K562 (cell line): ENCODE data around the gene VSNL1. TPM values are rescaled to one million over a fixed set of nuclear protein-coding genes. Genes with fewer than 3 reads are reported as not detected.

ENCODE experiments used
- ATAC-seq: fragments of 200-7000 bp; cut with Tn5 transposase; 3 replicates; pipeline ENCODE4 v1.9.1; 2020; ENCODE audit warnings: moderate library complexity
- BruUV-seq: library from RNA; stranded (reverse); fragments of 400-500 nt; replicated peaks from 2 replicates; lab custom pipeline; 2021; lab: Mats Ljungman, UMichigan
- CTCF ChIA-PET: fragments of 300-600 bp; formaldehyde crosslinking; extraction: SDS; loops from one replicate; lab custom pipeline; 2021; ENCODE audit warnings: low intra/inter-chr PET ratio; lab: Yijun Ruan, JAX
- POLR2A ChIA-PET: fragments of 300-600, 350-650 bp; sonication (Branson Sonifier 250); formaldehyde crosslinking; extraction: SDS; loops from one replicate; lab custom pipeline; 2021; ENCODE audit warnings: antibody characterized with exemption, inconsistent platforms; lab: Yijun Ruan, JAX
- DNase-seq, 4 experiments: peaks; one replicate each; pipeline versions ENCODE4 v3.0.0 to v3.0.0-alpha.2; 2011 to 2018; ENCODE audit warnings: low spot score in 3 of 4, mixed read lengths in 3 of 4; ENCODE audit errors: extremely low read depth in 1 of 4
- FAIRE-seq: peaks from 2 replicates; lab custom pipeline; 2011; peaks lifted over from hg19 to GRCh38; lab: Jason Lieb, UNC
- H2AFZ ChIP-seq: 2 replicates; pipeline ENCODE4 v1.6.0; 2011; ENCODE audit warnings: low read depth, low read length, control low read depth, inconsistent platforms
- H3K27ac ChIP-seq: fragments of 200-600 bp; 3 replicates; pipeline ENCODE4 v1.8.0; 2011; ENCODE audit warnings: low read depth, mild to moderate bottlenecking, control low read depth, inconsistent platforms, low read length, moderate library complexity, mixed read lengths; ENCODE audit errors: extremely low read depth
- H3K27me3 ChIP-seq, 2 experiments: fragments of 300-600 bp in 1 of 2; 2 replicates in 1 of 2; 3 replicates in 1 of 2; pipeline versions ENCODE4 v1.6.0 to v1.8.0; 2011; ENCODE audit warnings: inconsistent platforms in 2 of 2, low read length in 2 of 2, mild to moderate bottlenecking in 1 of 2, mixed read lengths in 1 of 2, moderate library complexity in 1 of 2; ENCODE audit not compliant: control insufficient read depth in 2 of 2, insufficient read depth in 2 of 2
- H3K36me3 ChIP-seq: fragments of 300-600 bp; 3 replicates; pipeline ENCODE4 v1.8.0; 2011; ENCODE audit warnings: mild to moderate bottlenecking, low read length, inconsistent platforms; ENCODE audit not compliant: control insufficient read depth, insufficient read depth
- H3K4me1 ChIP-seq, 2 experiments: fragments of 200-600 bp in 1 of 2; replicated peaks in 1 of 2; 2 replicates in 1 of 2; 3 replicates in 1 of 2; pipeline versions ENCODE4 v1.5.1 to v1.8.0; 2011; ENCODE audit warnings: inconsistent platforms in 2 of 2, low read length in 2 of 2, mild to moderate bottlenecking in 1 of 2, mixed read lengths in 1 of 2, moderate library complexity in 1 of 2; ENCODE audit not compliant: control insufficient read depth in 2 of 2, insufficient read depth in 2 of 2
- H3K4me2 ChIP-seq: 2 replicates; pipeline ENCODE4 v1.6.1; 2011; ENCODE audit warnings: low read length, control low read depth, inconsistent platforms, mixed read lengths; ENCODE audit not compliant: insufficient read depth
- H3K4me3 ChIP-seq: fragments of 200-600 bp; sonication (generic), shearing (Covaris generic); 2 replicates; pipeline ENCODE4 v1.5.1; 2016; ENCODE audit warnings: control low read depth, inconsistent platforms
- H3K79me2 ChIP-seq: fragments of 200-600 bp; 3 replicates; pipeline ENCODE4 v1.8.0; 2011; ENCODE audit warnings: low read length, inconsistent platforms; ENCODE audit not compliant: control insufficient read depth, insufficient read depth
- H3K9ac ChIP-seq, 2 experiments: 2 replicates each; pipeline versions ENCODE4 v1.6.0 to v1.6.1; 2011; ENCODE audit warnings: low read depth in 2 of 2, low read length in 2 of 2, control low read depth in 1 of 2, inconsistent platforms in 1 of 2, mild to moderate bottlenecking in 1 of 2, mixed read lengths in 1 of 2; ENCODE audit not compliant: insufficient read depth in 1 of 2
- H3K9me1 ChIP-seq: one replicate; pipeline ENCODE4 v1.6.0; 2011; ENCODE audit warnings: inconsistent platforms, mild to moderate bottlenecking, low read length, moderate library complexity; ENCODE audit not compliant: control insufficient read depth, insufficient read depth
- H3K9me3 ChIP-seq: replicated peaks from 2 replicates; pipeline ENCODE4 v1.5.1; 2011; ENCODE audit warnings: low read depth, low read length, inconsistent platforms; ENCODE audit not compliant: control insufficient read depth, insufficient read depth
- H4K20me1 ChIP-seq: replicated peaks from 2 replicates; pipeline ENCODE4 v1.6.1; 2011; ENCODE audit warnings: low read length, inconsistent platforms, mixed read lengths; ENCODE audit not compliant: control insufficient read depth, insufficient read depth
- ARID2 ChIP-seq: fragments of 450-650 bp; IDR thresholded peaks from 2 replicates; pipeline ENCODE4 v1.6.1; 2017; ENCODE audit warnings: antibody characterized with exemption, mild to moderate bottlenecking
- GTF2A2 ChIP-seq: IDR thresholded peaks from 2 replicates; pipeline ENCODE4 v1.6.1; 2016; ENCODE audit warnings: mild to moderate bottlenecking, missing genetic modification characterization, missing compliant biosample characterization
- RAD21 ChIP-seq, 2 experiments: fragments of 250-450 bp in 1 of 2; fragments of 450-650 bp in 1 of 2; sonication (Bioruptor Pico) in 1 of 2; formaldehyde crosslinking in 1 of 2; IDR thresholded peaks in 1 of 2; conservative IDR thresholded peaks in 1 of 2; 2 replicates each; pipeline versions ENCODE4 v1.4.0 to v1.8.0; 2020 to 2022; ENCODE audit warnings: mild to moderate bottlenecking in 2 of 2, moderate library complexity in 1 of 2
- SAFB2 ChIP-seq: fragments of 200-400 bp; formaldehyde crosslinking; IDR thresholded peaks from 2 replicates; pipeline ENCODE4 v1.6.1; 2018; ENCODE audit warnings: borderline replicate concordance, low read length, low read depth, moderate library complexity; ENCODE audit not compliant: severe bottlenecking
- STAT5A ChIP-seq: IDR thresholded peaks from 2 replicates; pipeline ENCODE4 v1.6.1; 2012; ENCODE audit warnings: low read length, inconsistent platforms, borderline replicate concordance
- ZNF165 ChIP-seq: fragments of 250-450 bp; sonication (Bioruptor Pico); IDR thresholded peaks from 2 replicates; pipeline ENCODE4 v1.4.0; 2020; ENCODE audit warnings: borderline replicate concordance
- WGBS: fragments of 100-300 bp; shearing (Covaris generic); methylation state at CpG from one replicate; pipeline ENCODE4 v1.1.6; 2016; ENCODE audit warnings: low coverage, mixed read lengths; ENCODE audit not compliant: insufficient coverage; ENCODE audit errors: missing lambda C conversion rate; 5-methylcytosine and 5-hydroxymethylcytosine counted together
- in situ Hi-C: fragments of 300-500 bp; cut with MboI; formaldehyde crosslinking; loops from 4 replicates; pipeline ENCODE4 v1.15.0; 2018; ENCODE audit warnings: inconsistent platforms, mixed read lengths
- intact Hi-C: fragments of 100-400 bp; cut with micrococcal nuclease; formaldehyde crosslinking; loops from 2 replicates; pipeline ENCODE4 v1.14.2; 2022
- polyA plus RNA-seq, 8 experiments: library from polyadenylated mRNA; depleted of rRNA in 4 of 8; stranded (reverse) in 5 of 8; unstranded in 3 of 8; fragments of >200 nt; fragmentation: Nextera tagmentation in 2 of 8; fragmentation: Illumina TruSeq in 1 of 8; extraction: Ambion mirVana in 2 of 8; extraction: Trizol in 1 of 8; gene quantifications; 2 replicates each; pipeline versions ENCODE4 v1.2.1 to v1.2.3, GENCODE V29; 2011 to 2014; ENCODE audit warnings: inconsistent platforms in 1 of 8, missing spikeins in 1 of 8
- total RNA-seq, 7 experiments: library from RNA; depleted of rRNA in 6 of 7; stranded (reverse); fragments of >200 nt in 6 of 7; fragmentation: Illumina TruSeq in 2 of 7; extraction: Trizol in 2 of 7; gene quantifications; 2 replicates each; pipeline versions ENCODE4 v1.2.1 to v1.2.3, GENCODE V29; 2011 to 2021; ENCODE audit warnings: low replicate concordance in 1 of 7

The VSNL1 gene
- total and polyA plus RNA-seq, 9 of the 15 experiments (the other 6 are each of a cell fraction or from before 2014, with no cell fraction given): 0.20 TPM; not detected in 8

DNA sequence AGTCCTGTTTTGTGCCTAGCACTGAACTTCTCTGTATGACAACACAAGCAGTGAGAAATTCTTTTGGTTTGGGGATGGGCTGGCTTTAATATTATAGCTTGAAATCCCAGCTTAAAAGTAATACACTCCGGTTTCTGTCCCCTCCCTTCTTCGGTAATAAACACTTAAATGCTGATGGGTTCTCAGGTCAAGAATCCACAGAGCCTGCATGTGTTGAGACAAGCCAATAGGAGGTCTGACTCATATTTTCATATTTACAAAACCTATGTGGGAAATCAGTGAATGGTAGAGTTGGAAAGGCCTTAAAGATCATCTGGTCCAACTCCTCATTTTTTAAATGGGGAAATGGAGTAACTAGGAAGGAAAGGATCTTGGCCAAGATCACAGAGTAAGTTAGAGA, 47.5 kb downstream of the VSNL1 start:
- 0% methylated on average over 2 of the region's 2 CpGs for WGBS
- intact Hi-C loops (no loop called here), in situ Hi-C loops (no loop called here)
- Histone ChIP-seq H3K9me1 (no peaks in the 10 kb centered on the region), H4K20me1 (no peaks in the 10 kb centered on the region), H3K27ac (no peak overlapping the region), H3K4me2 (no peak overlapping the region), H3K9ac (no peak overlapping the region), H3K79me2 (no peaks in the 10 kb centered on the region), H3K4me1 (peaks cover 0 to 7% of the 10 kb centered on the region in 2 experiments; a peak in 2 of 5 replicates), H3K27me3 (0 out of 5 replicates have a peak, but pooled peaks cover 0 to 2% of the 10 kb centered on the region in 2 experiments), H3K36me3 (no peaks in the 10 kb centered on the region), H2AFZ (no peak overlapping the region), H3K4me3 (no peak overlapping the region), H3K9me3 (no peaks in the 10 kb centered on the region)
- DNase-seq (no peak), ATAC-seq (no peak), FAIRE-seq (no peak)
- POLR2A ChIA-PET: no interaction called here
- no TSS peak for BruUV-seq
- TF ChIP-seq SAFB2 (no peak), ARID2 (no peak), GTF2A2 (no peak), RAD21 (CRISPR knock-in tag; conservative IDR thresholded peaks at IDR 0.05 in 1 of 2, IDR thresholded peaks at IDR 0.05 in 1 of 2) (no peak), ZNF165 (CRISPR knock-in tag) (no peak), STAT5A (no peak)
- CTCF ChIA-PET: no interaction called here
